ENCODE results near the gene BPIFB6. TPM values are rescaled to one million over a fixed set of nuclear protein-coding genes. Genes with fewer than 3 reads are reported as not detected.

The BPIFB6 gene
- total RNA-seq, 4 donors from 2014 or later: not detected

DNA sequence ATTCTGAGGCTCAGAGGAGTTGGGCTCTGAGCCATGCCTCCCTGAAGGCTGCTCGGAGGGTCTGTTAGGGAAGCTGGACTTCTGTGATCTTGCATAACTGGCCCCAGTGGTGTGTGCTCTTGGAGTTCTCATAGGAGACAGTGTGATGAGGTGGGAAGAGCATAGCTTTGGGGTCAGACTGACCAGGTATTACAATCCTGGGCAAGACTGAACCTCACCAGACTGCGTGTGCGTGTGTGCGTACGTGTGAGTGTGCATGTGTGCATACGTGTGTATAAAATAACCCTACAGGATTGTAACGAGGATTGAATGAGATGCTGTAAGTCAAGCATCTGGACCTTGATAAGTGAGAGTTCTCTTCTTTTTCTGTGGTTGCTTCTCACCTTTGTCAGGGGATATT lies 13.9 kb upstream of the BPIFB6 start:
- TF ChIP-seq EP300 (IDR thresholded peaks at IDR 0.05; ENCODE audit: low read depth) (no peak), POLR2AphosphoS5 (IDR thresholded peaks at IDR 0.05) (no peak), POLR2A (IDR thresholded peaks at IDR 0.05) (no peak)
- TF ChIP-seq, protein P1, sequence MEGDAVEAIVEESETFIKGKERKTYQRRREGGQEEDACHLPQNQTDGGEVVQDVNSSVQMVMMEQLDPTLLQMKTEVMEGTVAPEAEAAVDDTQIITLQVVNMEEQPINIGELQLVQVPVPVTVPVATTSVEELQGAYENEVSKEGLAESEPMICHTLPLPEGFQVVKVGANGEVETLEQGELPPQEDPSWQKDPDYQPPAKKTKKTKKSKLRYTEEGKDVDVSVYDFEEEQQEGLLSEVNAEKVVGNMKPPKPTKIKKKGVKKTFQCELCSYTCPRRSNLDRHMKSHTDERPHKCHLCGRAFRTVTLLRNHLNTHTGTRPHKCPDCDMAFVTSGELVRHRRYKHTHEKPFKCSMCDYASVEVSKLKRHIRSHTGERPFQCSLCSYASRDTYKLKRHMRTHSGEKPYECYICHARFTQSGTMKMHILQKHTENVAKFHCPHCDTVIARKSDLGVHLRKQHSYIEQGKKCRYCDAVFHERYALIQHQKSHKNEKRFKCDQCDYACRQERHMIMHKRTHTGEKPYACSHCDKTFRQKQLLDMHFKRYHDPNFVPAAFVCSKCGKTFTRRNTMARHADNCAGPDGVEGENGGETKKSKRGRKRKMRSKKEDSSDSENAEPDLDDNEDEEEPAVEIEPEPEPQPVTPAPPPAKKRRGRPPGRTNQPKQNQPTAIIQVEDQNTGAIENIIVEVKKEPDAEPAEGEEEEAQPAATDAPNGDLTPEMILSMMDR (IDR thresholded peaks at IDR 0.05): no peak
- WGBS, 2 donors (ENCODE audit: low coverage in 1 of 2): 76 to 77% methylated on average over 2 to 7 of the region's 7 CpGs
- intact Hi-C loops (cut with DNase I; ENCODE audit: low total_unique reads): no loop called here
- in situ Hi-C loops (cut with MboI; ENCODE audit: low pct_ligation_motif_present in 1 of 4, low pct_unique_long_range_greater_than_20kb in 1 of 4, low sequenced_read_pairs in 3 of 4): no loop called here
- no peak for DNase-seq
- no peaks in the 10 kb centered on the region for H3K36me3 ChIP-seq
- H3K4me3 ChIP-seq: no peak overlapping the region
- no peak overlapping the region for H3K27ac ChIP-seq
- no peaks in the 10 kb centered on the region for H3K9me3 ChIP-seq
- no peaks in the 10 kb centered on the region for H3K27me3 ChIP-seq
- no peaks in the 10 kb centered on the region for H3K4me1 ChIP-seq

DNA sequence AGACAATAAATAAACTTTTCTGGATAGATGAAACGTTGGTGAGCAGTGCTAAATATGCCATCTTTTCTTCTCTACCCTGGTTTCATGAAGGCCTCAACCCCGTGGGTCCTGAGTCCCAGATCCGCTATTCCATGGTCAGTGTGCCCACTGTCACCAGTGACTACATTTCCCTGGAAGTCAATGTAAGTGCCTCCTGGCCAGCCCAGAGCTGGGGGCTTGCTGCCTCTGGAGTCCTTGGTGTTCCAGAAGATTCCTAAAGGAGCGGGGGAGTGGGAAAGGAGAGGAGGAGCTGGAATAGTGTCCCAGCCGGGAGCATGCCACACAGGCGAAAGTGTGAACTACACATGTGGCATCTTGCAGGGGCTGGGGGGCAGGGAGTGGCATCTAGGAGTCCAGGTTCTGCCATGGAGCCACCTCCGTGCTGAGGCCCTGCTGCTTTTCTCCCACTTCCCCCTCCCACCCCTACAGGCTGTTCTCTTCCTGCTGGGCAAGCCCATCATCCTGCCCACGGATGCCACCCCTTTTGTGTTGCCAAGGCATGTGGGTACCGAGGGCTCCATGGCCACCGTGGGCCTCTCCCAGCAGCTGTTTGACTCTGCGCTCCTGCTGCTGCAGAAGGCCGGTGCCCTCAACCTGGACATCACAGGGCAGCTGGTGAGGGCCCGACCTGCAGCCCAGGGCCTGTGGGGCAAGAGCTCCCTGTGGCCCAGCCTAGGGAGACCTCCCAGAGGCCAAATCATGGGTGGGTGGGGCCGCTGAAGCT lies 13.1 kb upstream of the BPIFB6 start:
- Histone ChIP-seq H3K4me1 (no peaks in the 10 kb centered on the region), H3K4me3 (no peak overlapping the region), H3K27ac (no peak overlapping the region), H3K36me3 (no peaks in the 10 kb centered on the region), H3K9me3 (no peaks in the 10 kb centered on the region), H3K27me3 (no peaks in the 10 kb centered on the region)
- no peak for DNase-seq
- TF ChIP-seq POLR2A (IDR thresholded peaks at IDR 0.05): no peak
- no peak for TF ChIP-seq EP300 (IDR thresholded peaks at IDR 0.05; ENCODE audit: low read depth)
- TF ChIP-seq, protein P1 (IDR thresholded peaks at IDR 0.05): no peak
- no peak for TF ChIP-seq POLR2AphosphoS5 (IDR thresholded peaks at IDR 0.05)
- intact Hi-C loops (cut with DNase I; ENCODE audit: low total_unique reads): no loop called here
- whole genome bisulfite sequencing, 2 donors (ENCODE audit: low coverage in 1 of 2): 60 to 64% methylated on average over 1 to 14 of the region's 14 CpGs
- in situ Hi-C loops (cut with MboI; ENCODE audit: low pct_ligation_motif_present in 1 of 4, low pct_unique_long_range_greater_than_20kb in 1 of 4, low sequenced_read_pairs in 3 of 4): no loop called here

DNA sequence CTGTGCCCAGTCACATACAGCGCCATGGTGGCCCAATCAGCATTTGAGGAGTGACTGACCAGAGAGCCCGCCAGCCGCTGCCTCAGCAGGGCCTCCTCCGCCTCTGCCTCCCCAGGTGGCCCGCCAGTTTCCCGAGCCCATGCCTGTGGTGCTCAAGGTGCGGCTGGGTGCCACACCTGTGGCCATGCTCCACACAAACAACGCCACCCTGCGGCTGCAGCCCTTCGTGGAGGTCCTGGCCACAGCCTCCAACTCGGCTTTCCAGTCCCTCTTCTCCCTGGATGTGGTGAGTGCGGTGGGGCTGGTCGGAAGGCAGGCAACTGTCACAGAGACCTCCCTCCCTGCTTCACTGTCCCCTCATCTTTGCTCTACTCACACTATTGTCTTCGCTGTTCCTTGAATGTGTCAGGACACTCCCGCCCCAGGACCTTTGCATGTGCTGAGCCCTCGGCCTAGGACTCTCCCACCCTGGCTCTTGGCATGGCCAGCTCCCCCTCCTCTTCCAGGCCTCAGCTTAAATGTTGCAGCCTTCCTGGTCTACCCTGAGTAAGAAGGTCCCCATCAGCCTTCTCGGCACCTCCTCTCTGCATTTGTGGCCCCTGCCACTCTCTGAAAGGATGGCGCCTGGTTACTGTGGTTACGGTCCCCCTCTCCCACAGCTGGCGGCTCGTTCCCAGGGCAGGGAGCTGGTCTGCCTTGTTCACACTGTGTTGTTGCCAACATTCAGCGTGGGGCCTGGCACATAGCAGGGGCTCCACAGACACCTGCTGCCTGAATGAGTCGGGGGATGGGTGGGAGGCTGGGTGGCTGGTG lies 11.8 kb upstream of the BPIFB6 start:
- Histone ChIP-seq H3K9me3 (no peaks in the 10 kb centered on the region), H3K4me1 (no peaks in the 10 kb centered on the region), H3K27ac (no peak overlapping the region), H3K36me3 (no peaks in the 10 kb centered on the region), H3K4me3 (no peak overlapping the region), H3K27me3 (no peaks in the 10 kb centered on the region)
- WGBS, 2 donors (ENCODE audit: low coverage in 1 of 2): 82 to 100% methylated on average over 3 to 23 of the region's 23 CpGs
- in situ Hi-C loops (cut with MboI; ENCODE audit: low pct_ligation_motif_present in 1 of 4, low pct_unique_long_range_greater_than_20kb in 1 of 4, low sequenced_read_pairs in 3 of 4): no loop called here
- DNase-seq: no peak
- TF ChIP-seq EP300 (IDR thresholded peaks at IDR 0.05; ENCODE audit: low read depth): no peak
- TF ChIP-seq POLR2A (IDR thresholded peaks at IDR 0.05): no peak
- TF ChIP-seq POLR2AphosphoS5 (IDR thresholded peaks at IDR 0.05): no peak
- TF ChIP-seq, protein P1 (IDR thresholded peaks at IDR 0.05): no peak
- intact Hi-C loops (cut with DNase I; ENCODE audit: low total_unique reads): no loop called here

Data from transverse colon (tissue), 4 donors.